ENCODE measurements around the gene NF1.
"Not testable (repeated sequence)": the region's sequence is repeated elsewhere in the genome, so short reads cannot be mapped to it uniquely, and the experiment has no call there.

The NF1 gene

GRCh38 chr17:31136319-31136718, 41.5 kb downstream of the NF1 start:
- no peak for DNase-seq

- DNase-seq = no peak
These were observed 45.3 kb downstream of the NF1 start for GRCh38 chr17:31140111-31140510.

- no peak for DNase-seq
These were observed 49.7 kb downstream of the NF1 start for GRCh38 chr17:31144428-31144827.

- no peak for DNase-seq
These were observed 50.1 kb downstream of the NF1 start for GRCh38 chr17:31144836-31145235.

GRCh38 chr17:31147507-31148202, 52.9 kb downstream of the NF1 start:
- DNase-seq = no peak

- DNase-seq = no peak
These were observed 53.4 kb downstream of the NF1 start for GRCh38 chr17:31148205-31148604.

- no peak for DNase-seq
These were observed 57.5 kb downstream of the NF1 start for GRCh38 chr17:31152271-31152670.

GRCh38 chr17:31155208-31155810, 60.5 kb downstream of the NF1 start:
- DNase-seq = no peak

GRCh38 chr17:31156326-31156725, 61.5 kb downstream of the NF1 start:
- DNase-seq = no peak

- not testable (repeated sequence) for DNase-seq
These were observed 62.1 kb downstream of the NF1 start for GRCh38 chr17:31156864-31157263.

GRCh38 chr17:31158746-31159377, 64.1 kb downstream of the NF1 start:
- no peak for DNase-seq

- no peak for DNase-seq
These were observed 68.5 kb downstream of the NF1 start for GRCh38 chr17:31163091-31163781.

- no peak for DNase-seq
These were observed 72.3 kb downstream of the NF1 start for GRCh38 chr17:31167111-31167510.

- DNase-seq = no peak
These were observed 76.9 kb downstream of the NF1 start for GRCh38 chr17:31171701-31172100.

GRCh38 chr17:31172388-31172787, 77.6 kb downstream of the NF1 start:
- DNase-seq = no peak

GRCh38 chr17:31174215-31174614, 79.4 kb downstream of the NF1 start:
- no peak for DNase-seq

GRCh38 chr17:31175237-31175636, 80.5 kb downstream of the NF1 start:
- DNase-seq = no peak

GRCh38 chr17:31176143-31176542, 81.4 kb downstream of the NF1 start:
- DNase-seq = not testable (repeated sequence)

- not testable (repeated sequence) for DNase-seq
These were observed 84.2 kb downstream of the NF1 start for GRCh38 chr17:31178951-31179350.

GRCh38 chr17:31195305-31195704, 100.5 kb downstream of the NF1 start:
- no peak for DNase-seq

- DNase-seq = no peak
These were observed 103.2 kb downstream of the NF1 start for GRCh38 chr17:31198026-31198425.

- DNase-seq = not testable (repeated sequence)
These were observed 103.9 kb downstream of the NF1 start for GRCh38 chr17:31198666-31199065.

- DNase-seq = no peak
These were observed 105.5 kb downstream of the NF1 start for GRCh38 chr17:31200287-31200686.

GRCh38 chr17:31202968-31203367, 108.2 kb downstream of the NF1 start:
- no peak for DNase-seq

Data from stimulated activated CD8-positive, alpha-beta memory T cell treated with anti-CD3 and anti-CD28 coated beads, Interleukin-4, amount 100 ng/mL, for 48 hours (primary cell).